HG02610 (cell line): ENCODE results near the gene BCL2L1.
A peak's percentile ranks its signal among the peaks of the same experiment; 100 is the strongest.

Experiments used
- ATAC-seq: cut with Tn5 transposase; IDR thresholded peaks from one replicate; pipeline ENCODE4 v1.9.1; 2021; ENCODE audit warnings: mild to moderate bottlenecking, moderate library complexity; ENCODE audit not compliant: unreplicated experiment

The BCL2L1 gene

GRCh38 chr20:31694842-31695593, 27.6 kb downstream of the BCL2L1 start:
- ATAC-seq = no peak

GRCh38 chr20:31693987-31694661, 28.5 kb downstream of the BCL2L1 start:
- no peak for ATAC-seq

DNA sequence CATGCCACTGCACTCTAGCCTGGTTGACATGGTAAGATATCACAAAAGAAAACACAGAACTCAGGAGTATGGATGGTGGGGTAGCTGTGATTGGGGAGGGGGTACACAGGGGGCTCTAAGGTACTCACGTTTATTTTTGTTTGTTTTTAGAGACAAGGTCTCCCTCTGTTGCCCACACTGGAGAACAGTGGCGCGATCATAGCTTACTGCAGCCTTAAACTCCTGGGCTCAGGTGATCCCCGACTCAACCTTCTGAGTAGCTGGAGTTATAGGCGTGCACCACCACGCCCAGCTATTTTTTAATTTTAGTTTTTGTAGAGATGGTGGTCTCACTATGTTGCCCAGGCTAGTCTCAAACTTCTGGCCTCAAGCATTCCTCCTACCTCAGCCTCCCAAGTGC, 29.3 kb downstream of the BCL2L1 start:
- ATAC-seq = no peak

GRCh38 chr20:31691646-31692275, 30.9 kb downstream of the BCL2L1 start:
- ATAC-seq = no peak

DNA sequence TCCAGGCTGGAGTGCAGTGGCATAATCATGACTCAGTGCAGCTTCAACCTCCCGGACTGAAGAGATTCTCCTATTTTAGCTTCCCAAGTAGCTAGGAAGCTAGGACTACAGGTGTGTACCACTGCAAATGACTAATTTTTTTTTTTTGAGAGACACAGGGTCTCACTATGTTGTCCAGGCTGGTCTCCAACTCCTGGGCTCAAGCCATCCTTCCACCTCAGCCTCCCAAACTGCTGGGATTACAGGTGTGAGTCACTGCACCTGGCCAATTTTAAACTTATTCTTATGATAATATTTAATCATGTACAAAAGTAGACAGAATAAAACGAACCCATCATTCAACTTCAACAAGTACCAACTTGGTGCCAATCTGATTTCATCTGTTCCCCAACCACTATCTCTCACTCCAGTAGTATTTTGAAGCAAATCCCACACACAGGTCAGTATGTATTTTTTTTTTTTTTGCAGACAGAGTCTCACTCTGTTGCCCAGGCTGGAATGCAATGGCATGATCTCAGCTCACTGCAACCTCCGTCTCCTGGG, 32.5 kb downstream of the BCL2L1 start:
- no peak for ATAC-seq

- no peak for ATAC-seq
These were observed 33.5 kb downstream of the BCL2L1 start for GRCh38 chr20:31689141-31689540.

DNA sequence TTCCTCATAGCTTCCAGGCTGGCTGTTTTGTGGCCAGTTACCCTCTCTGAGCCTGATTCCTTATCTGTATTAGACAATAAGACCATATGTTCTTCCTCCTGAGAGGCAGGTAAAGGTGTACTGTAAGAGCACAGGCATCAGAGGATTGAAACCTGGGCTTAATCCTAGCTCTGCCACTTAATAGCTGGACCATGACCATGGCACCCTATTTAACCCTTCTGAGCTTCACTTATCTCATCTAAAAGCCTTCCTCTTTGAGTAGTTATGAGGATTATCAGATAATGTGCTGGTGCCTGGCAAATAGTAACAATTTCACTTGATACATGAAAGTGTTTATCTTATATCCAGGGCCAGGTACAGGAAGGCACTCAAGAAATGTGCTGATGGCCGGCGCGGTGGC, 34.9 kb downstream of the BCL2L1 start:
- no peak for ATAC-seq

DNA sequence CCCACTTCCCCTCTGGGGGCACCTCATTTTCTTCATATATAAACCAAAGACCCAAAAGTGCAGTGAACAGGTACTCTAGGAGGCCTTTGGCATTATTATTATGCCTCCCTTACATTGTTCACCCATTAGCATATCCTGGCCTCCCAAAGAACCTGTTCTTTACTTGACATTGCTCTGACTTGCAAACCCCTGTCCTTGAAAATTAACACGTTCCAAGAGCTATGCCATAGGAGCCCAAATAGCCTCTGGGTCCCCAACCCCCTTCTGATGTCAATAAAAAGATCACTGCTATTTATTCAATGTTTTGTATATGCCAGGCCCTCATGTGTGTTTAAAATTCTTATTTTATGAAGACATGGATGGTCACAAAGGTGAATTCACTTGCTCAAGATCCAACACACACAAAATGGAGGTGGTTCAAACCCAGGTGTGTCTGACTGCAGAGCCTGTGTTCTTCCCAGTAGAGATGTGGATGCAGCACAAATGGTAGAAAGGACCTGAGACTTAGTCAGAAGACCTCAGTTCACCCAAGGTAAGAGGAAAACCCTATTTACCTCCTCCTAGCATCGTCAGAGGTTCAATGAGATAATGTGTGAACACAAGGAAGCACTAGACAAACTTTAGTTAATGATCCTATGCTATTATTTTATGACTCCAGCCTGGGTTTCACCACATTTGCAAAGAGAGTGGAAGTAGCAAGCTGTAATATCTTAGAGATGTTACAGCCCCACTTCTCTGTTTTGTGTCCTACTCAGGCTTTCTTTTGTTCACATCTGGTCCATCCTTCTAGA, 36.6 kb downstream of the BCL2L1 start:
- no peak for ATAC-seq

DNA sequence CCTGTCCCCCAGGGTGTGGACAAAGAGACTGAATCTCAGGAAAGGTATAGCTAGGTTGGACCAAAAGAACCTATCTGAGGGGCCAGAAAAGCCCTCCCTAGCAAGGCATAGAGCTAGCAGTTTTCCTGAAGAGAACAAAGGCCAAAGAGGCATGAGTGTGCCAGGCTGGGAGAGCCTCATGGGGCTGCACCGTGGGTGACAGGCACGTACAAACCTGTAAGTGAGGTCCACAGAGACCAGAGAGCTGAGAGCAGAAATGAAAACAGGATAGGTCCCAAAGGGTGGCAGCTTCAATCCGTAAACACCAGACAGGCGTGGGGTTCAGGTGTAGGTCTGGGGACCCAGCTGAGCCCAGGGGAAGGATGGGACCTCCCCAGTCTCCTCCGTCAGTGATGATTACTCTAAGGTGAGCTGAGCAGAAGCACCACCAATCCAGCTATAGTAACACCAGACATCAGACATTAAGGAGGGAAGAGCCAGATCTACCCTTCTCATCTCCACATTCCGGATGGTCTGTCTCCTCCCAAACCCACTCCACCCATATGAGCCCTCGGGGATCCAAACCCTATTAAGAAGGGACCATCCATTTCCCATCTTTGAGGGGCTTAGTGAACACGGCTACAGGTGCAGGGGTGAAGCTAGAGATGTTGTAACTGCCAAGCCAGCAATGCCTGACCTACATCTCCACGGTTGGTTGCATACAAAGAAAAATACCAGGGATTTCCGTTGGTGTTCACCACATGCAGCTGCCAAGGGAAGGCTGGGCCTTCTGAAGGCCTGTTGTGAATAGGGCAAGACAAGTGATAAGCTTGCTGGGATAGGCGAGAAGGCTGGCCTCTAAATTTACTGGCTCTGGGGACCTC, 38.3 kb downstream of the BCL2L1 start:
- peak; percentile 48 for ATAC-seq

DNA sequence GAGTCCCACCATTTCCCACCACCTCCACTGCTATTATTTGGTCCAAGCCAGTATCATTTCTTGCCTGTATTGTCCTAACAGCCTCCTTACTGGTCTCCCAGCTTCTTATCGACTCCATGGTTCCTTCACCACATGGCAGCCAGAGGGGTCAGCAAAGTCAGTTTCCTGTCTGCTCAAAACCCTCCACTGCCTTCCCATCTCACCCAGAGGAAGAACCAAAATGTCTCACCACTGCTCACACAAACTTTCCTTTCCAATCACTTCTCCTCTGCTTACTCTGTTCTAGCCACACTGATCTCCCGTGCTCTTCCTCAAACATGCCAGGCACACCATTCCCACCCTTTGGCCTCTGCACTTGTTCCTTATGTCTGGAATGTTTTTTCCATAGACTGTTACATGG, 39.7 kb downstream of the BCL2L1 start:
- no peak for ATAC-seq

- no peak for ATAC-seq
These were observed 40.3 kb downstream of the BCL2L1 start for GRCh38 chr20:31682352-31682751.

DNA sequence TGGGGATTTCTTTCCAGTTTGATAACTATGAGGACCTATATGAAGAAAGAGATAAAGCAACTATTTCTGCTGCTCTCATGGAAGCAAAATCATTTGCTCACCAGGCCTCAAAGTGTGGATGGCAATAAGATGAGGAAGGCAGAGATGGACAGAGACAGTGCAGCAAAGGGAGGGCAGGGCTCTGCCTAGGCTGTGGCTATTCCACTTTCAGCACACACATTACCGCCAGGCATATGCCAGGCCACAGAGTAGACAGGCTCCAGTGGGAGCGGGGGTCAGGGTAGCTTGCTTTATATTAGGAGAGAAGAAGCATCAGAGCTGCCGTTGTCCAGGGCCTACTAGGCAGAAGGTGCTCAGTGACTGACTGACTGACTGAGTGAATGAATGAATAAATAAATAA, 40.9 kb downstream of the BCL2L1 start:
- ATAC-seq = no peak

DNA sequence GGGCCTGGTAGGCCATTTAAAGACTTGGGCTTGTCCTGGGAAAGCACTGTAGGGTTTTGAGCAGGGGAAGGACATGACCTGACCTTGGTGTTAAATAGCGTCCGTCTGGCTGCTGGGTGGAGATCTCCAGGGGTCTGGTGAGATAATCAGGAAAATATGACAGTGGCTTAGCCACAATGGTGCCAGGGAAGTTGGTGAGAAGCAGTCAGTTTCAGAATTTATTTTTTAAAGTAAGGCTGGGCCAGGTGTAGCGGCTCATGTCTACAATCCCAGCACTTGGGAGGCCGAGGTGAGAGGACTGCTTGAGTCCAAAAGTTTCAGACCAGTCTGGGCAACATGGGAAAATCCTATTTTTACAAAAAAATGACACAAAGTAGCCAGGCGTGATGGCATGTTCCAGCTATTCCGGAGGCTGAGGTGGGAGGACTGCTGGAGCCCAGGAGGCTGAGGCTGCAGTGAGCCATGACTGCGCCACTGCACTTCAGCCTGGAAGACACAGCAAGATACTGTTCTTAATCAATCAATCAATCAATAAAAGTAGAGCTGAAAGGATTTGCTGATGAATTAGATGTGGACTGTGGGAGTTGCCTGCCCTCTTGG, 41.4 kb downstream of the BCL2L1 start:
- ATAC-seq = no peak

DNA sequence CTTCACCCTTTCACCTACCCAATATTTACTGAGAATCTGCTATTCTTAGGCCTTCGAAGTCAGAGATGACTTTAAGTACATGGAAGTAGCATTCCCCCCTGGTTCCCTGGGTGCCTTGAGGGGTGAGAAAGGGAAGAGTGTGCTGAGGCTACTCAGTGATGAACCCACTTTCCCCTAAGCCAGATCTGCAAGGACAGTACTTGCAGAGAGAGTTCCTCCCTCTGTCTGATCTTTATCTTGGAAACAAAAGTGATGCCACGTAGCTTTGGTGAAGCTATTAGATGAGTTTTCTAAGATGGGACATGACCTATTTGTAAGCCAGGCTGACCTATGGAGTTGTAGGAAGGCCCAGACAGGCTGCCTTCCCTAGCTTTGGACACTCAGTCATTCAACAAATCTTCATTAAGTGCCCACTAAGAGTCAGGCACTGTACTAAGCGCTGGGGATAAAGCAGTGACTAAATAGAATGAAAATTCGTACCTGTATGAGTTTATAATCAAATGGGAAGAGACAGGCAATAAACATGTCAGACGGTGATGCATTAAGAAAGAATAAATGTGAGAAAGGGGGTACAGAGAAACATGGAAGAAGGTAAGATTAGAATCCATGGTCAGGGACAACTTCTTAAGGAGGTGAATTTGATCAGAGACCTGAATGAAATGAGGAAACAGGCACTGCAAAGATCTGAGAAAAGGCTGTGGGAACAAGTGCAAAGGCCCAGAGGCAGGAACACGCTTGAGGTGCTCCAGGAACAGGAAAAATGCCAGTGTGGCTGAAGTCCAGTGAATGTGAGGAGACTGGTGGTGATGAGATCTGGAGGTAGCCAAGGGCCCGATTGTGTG, 42.2 kb downstream of the BCL2L1 start:
- no peak for ATAC-seq

DNA sequence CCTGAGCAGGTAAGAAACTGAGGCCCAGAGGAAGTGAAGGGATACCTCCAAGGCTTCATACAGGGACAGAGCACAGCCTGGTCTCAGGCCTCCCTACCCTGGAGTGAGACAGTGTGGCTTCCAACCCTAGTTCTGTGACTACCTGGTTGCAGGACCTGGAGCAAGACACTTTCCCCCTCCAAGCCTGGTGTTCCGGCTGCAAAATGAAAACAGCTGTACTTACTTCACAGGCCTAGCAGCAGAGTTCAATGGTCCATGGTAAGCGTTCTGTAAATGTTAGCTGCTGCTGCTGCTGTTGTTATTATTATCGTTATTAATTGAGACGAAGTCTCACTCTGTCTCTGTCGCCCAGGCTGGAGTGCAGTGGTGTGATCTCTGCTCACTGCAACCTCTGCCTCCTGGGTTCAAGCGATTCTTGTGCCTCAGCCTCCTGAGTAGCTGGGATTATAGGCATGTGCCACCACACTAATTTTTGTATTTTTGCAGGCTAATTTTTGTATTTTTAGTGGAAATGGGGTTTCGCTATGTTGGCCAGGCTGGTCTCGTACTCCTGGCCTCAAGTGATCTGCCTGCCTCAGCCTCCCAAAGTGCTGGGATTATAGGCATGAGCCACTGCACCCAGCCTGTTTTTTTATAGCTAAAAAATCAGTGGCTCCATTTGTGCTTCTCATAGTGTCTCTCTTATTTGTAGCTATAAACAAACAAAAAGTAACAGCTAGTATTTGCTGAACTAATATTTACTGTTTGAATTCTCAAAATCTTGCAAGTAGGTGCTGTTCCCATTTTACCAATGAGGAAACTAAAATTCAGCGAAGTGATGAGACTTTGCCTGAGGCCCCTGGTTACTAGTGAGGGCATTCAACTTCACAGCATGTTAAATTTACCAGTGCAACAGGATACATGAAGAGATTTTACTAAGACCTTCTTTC, 43.0 kb downstream of the BCL2L1 start:
- no peak for ATAC-seq

- ATAC-seq = no peak
These were observed 44.0 kb downstream of the BCL2L1 start for GRCh38 chr20:31678389-31679356.
